ENCODE results near the gene BORA.

The BORA gene

GRCh38 chr13:72726726-72727416, 852 bp upstream of the BORA start:
- peak; percentile 23 to 32 (median 26) for DNase-seq
- H3K27me3 Mint-ChIP-seq: no peaks in the 10 kb centered on the region
- H3K36me3 Mint-ChIP-seq (ENCODE audit: insufficient read depth): peaks cover 16% of the 10 kb centered on the region

GRCh38 chr13:72728290-72728605, 525 bp downstream of the BORA start:
- DNase-seq (no peak), ATAC-seq (replicated peaks) (no peak)
- H3K36me3 Mint-ChIP-seq (ENCODE audit: insufficient read depth): peaks cover 18% of the 10 kb centered on the region
- H3K27me3 Mint-ChIP-seq: no peaks in the 10 kb centered on the region
- H3K4me3 Mint-ChIP-seq: peak overlapping the region; percentile 89 to 93
- peaks cover 23 to 46% of the 10 kb centered on the region in 2 donors for H3K4me1 Mint-ChIP-seq (ENCODE audit: low read depth in 2 of 2)
- peak overlapping the region; percentile 91 to 92 for H3K27ac Mint-ChIP-seq
- H3K9me3 Mint-ChIP-seq: no peaks in the 10 kb centered on the region

More at GRCh38 chr13:72726726-72727416, 852 bp upstream of the BORA start:
- Mint-ChIP-seq H3K4me3 (peak overlapping the region; percentile 89 to 93), H3K9me3 (no peaks in the 10 kb centered on the region), H3K4me1 (ENCODE audit: low read depth in 2 of 2) (peaks cover 26 to 55% of the 10 kb centered on the region in 2 donors), H3K27ac (peak overlapping the region; percentile 91 to 92)
- peak; percentile 22 for ATAC-seq (replicated peaks)

GRCh38 chr13:72737033-72737432, 9.3 kb downstream of the BORA start:
- Mint-ChIP-seq H3K27me3 (no peaks in the 10 kb centered on the region), H3K36me3 (ENCODE audit: insufficient read depth) (peaks cover 34% of the 10 kb centered on the region), H3K27ac (no peak overlapping the region), H3K4me1 (ENCODE audit: low read depth in 2 of 2) (peaks cover 2 to 26% of the 10 kb centered on the region in 2 donors), H3K4me3 (no peak overlapping the region), H3K9me3 (no peaks in the 10 kb centered on the region)
- no peak for DNase-seq
- ATAC-seq (replicated peaks): no peak

- DNase-seq (no peak), ATAC-seq (replicated peaks) (no peak)
- Mint-ChIP-seq H3K9me3 (no peaks in the 10 kb centered on the region), H3K27me3 (no peaks in the 10 kb centered on the region), H3K4me3 (no peak overlapping the region), H3K4me1 (ENCODE audit: low read depth in 2 of 2) (peaks cover 2 to 21% of the 10 kb centered on the region in 2 donors), H3K27ac (no peak overlapping the region), H3K36me3 (ENCODE audit: insufficient read depth) (peaks cover 32% of the 10 kb centered on the region)
These were observed 12.3 kb downstream of the BORA start for GRCh38 chr13:72740015-72740414.

DNA sequence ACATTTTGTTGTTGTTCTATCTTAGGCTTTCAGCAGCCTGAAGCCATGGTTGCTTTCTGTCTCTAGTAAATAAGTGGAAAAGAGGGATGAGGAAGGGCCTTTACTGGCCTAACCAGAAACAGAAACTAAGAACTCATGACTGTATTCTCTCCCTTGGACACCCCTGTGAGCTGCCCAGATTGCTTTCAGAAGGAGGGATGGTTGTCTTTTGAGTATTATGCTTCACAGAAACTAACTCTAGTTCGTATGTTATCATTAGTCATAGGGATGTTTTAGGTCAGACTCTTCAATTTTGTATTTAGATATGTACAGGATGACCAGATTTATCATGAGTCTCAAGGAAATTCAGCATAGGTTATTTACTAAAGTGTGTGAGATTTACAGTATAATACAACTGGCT, 17.5 kb downstream of the BORA start:
- Mint-ChIP-seq H3K4me3 (no peak overlapping the region), H3K27me3 (no peaks in the 10 kb centered on the region), H3K27ac (no peak overlapping the region), H3K9me3 (no peaks in the 10 kb centered on the region), H3K4me1 (ENCODE audit: low read depth in 2 of 2) (peaks cover 1 to 29% of the 10 kb centered on the region in 2 donors), H3K36me3 (ENCODE audit: insufficient read depth) (peaks cover 21% of the 10 kb centered on the region)
- DNase-seq: no peak
- ATAC-seq (replicated peaks): no peak

DNA sequence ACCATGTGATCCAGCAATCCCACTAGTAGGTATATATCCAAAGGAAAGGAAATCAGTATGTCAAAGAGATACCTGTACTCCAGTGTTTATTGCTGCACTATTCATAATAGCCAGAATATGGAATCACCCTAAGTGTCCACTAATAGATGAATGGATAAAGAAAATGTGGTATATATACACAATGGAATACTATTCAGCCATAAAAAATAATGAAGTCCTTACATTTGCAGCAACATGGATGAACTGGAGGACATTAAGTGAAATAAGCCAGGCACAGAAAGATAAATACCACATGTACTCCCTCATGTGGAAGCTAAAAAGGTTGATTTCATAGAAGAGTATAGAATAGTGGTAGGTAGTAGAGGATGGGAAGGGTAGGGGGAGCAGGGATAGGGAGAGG, 23.5 kb downstream of the BORA start:
- Mint-ChIP-seq H3K4me1 (ENCODE audit: low read depth in 2 of 2) (peaks cover 2 to 36% of the 10 kb centered on the region in 2 donors), H3K27ac (peak overlapping the region in 1 of 2 donors; percentile 18), H3K36me3 (ENCODE audit: insufficient read depth) (peaks cover 51% of the 10 kb centered on the region), H3K9me3 (peaks cover 3 to 8% of the 10 kb centered on the region in 2 donors), H3K4me3 (no peak overlapping the region), H3K27me3 (no peaks in the 10 kb centered on the region)
- no peak for DNase-seq
- ATAC-seq (replicated peaks): no peak

- DNase-seq (no peak), ATAC-seq (replicated peaks) (no peak)
- H3K27ac Mint-ChIP-seq: peak overlapping the region in 1 of 2 donors; percentile 28
- H3K4me3 Mint-ChIP-seq: no peak overlapping the region
- no peaks in the 10 kb centered on the region for H3K27me3 Mint-ChIP-seq
- H3K36me3 Mint-ChIP-seq (ENCODE audit: insufficient read depth): peaks cover 66% of the 10 kb centered on the region
- peaks cover 3 to 8% of the 10 kb centered on the region in 2 donors for H3K9me3 Mint-ChIP-seq
- H3K4me1 Mint-ChIP-seq (ENCODE audit: low read depth in 2 of 2): peaks cover 2 to 27% of the 10 kb centered on the region in 2 donors
These were observed 26.4 kb downstream of the BORA start for GRCh38 chr13:72754111-72754510.

- Mint-ChIP-seq H3K4me1 (ENCODE audit: low read depth in 2 of 2) (no peaks in the 10 kb centered on the region), H3K4me3 (no peak overlapping the region), H3K36me3 (ENCODE audit: insufficient read depth) (peaks cover 82% of the 10 kb centered on the region), H3K27ac (no peak overlapping the region), H3K9me3 (no peaks in the 10 kb centered on the region), H3K27me3 (no peaks in the 10 kb centered on the region)
- DNase-seq (no peak), ATAC-seq (replicated peaks) (no peak)
These were observed 30.2 kb downstream of the BORA start for GRCh38 chr13:72757792-72758535.

- no peak for DNase-seq
- Mint-ChIP-seq H3K27ac (no peak overlapping the region), H3K9me3 (no peaks in the 10 kb centered on the region), H3K27me3 (no peaks in the 10 kb centered on the region), H3K4me3 (no peak overlapping the region), H3K36me3 (ENCODE audit: insufficient read depth) (peaks cover 90% of the 10 kb centered on the region), H3K4me1 (ENCODE audit: low read depth in 2 of 2) (no peaks in the 10 kb centered on the region)
- ATAC-seq (replicated peaks): no peak
These were observed 32.5 kb downstream of the BORA start for GRCh38 chr13:72760189-72760588.

DNA sequence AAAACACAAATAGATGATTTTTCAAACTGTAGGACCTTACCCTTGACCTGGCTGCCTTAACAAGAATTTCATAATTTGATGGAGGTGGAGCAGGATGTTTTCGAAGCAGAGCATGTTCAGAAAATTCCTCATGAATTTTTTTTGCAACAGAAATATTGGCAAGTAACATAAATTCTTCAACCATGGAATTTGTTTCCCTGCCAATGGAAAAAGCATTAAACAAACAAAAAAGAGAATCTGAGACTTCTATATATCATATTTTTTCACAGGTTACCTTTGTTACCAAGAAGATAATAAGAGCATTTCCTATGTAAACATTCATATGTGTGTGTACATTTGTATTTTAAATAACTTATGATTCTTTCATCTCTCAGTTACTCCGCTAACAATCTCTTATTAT, 35.7 kb downstream of the BORA start:
- Mint-ChIP-seq H3K27me3 (no peaks in the 10 kb centered on the region), H3K9me3 (no peaks in the 10 kb centered on the region), H3K36me3 (ENCODE audit: insufficient read depth) (peaks cover 100% of the 10 kb centered on the region), H3K4me1 (ENCODE audit: low read depth in 2 of 2) (no peaks in the 10 kb centered on the region), H3K4me3 (no peak overlapping the region), H3K27ac (no peak overlapping the region)
- ATAC-seq (replicated peaks) (no peak), DNase-seq (no peak)

DNA sequence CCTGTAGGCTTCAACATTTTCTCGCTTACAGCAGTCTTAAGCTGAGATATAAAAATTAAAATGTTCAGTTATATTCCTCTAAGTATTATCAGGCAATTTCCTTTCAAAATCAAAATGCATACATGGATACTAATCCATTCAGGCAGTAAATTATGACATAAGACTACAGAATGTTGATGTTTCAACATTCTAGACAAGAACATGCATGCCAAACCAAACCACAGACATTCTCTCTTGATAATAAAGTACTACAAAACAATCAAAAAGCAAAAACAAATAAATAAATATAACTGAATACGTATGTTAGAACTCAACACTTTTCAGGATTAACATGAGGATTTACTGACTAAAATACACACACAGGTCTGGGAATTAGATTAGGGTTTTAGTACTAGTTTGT, 46.3 kb downstream of the BORA start:
- no peaks in the 10 kb centered on the region for H3K27me3 Mint-ChIP-seq
- peaks cover 90% of the 10 kb centered on the region for H3K36me3 Mint-ChIP-seq (ENCODE audit: insufficient read depth)
- no peak overlapping the region for H3K4me3 Mint-ChIP-seq
- H3K4me1 Mint-ChIP-seq (ENCODE audit: low read depth in 2 of 2): peaks cover 10 to 20% of the 10 kb centered on the region in 2 donors
- no peak for DNase-seq
- no peak overlapping the region for H3K27ac Mint-ChIP-seq
- no peak for ATAC-seq (replicated peaks)
- H3K9me3 Mint-ChIP-seq: no peaks in the 10 kb centered on the region

GRCh38 chr13:72781451-72782439, 54.0 kb downstream of the BORA start, which contains the start of the genes DIS3 and PIBF1:
Gene DIS3 (minus strand): TSS chr13:72781900. CDS start chr13:72781832, 68 bp downstream.
Gene PIBF1 (plus strand): TSS chr13:72782133. CDS start chr13:72783470, 1,337 bp downstream.
- peak within 1 kb of the TSS; percentile 98 for H3K27ac Mint-ChIP-seq
- no peaks in the 10 kb centered on the region for H3K9me3 Mint-ChIP-seq
- peak within 1 kb of the TSS; percentile 97 to 98 for H3K4me3 Mint-ChIP-seq
- peaks cover 37% of the 10 kb centered on the region for H3K36me3 Mint-ChIP-seq (ENCODE audit: insufficient read depth)
- H3K4me1 Mint-ChIP-seq (ENCODE audit: low read depth in 2 of 2): peaks cover 38 to 64% of the 10 kb centered on the region in 2 donors
- ATAC-seq (replicated peaks): peak; percentile 94
- peak; percentile 93 to 95 (median 94) for DNase-seq
- no peaks in the 10 kb centered on the region for H3K27me3 Mint-ChIP-seq

DNA sequence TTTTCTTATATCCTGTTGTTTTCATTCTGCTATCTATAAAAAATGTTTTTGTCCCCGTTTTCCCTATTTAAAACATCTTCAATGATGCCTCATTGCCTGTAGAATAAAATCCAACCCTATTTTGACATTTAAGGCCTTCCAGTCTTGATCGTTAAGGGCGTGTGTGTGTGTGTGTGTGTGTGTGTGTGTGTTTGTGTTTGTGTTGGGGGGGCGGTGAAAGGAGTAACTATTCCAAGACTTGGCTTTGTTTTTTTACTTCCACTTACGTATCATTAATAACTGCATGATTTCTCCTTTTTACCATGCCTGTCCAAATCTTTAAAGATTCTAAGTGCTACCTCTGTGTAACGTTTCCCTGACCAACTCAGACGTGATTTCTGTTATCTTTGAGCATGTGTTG, 55.0 kb downstream of the BORA start:
- Mint-ChIP-seq H3K27ac (peak overlapping the region; percentile 98), H3K36me3 (ENCODE audit: insufficient read depth) (peaks cover 27% of the 10 kb centered on the region), H3K9me3 (no peaks in the 10 kb centered on the region), H3K27me3 (no peaks in the 10 kb centered on the region), H3K4me3 (peak overlapping the region; percentile 97 to 98), H3K4me1 (ENCODE audit: low read depth in 2 of 2) (peaks cover 33 to 54% of the 10 kb centered on the region in 2 donors)
- no peak for DNase-seq
- no peak for ATAC-seq (replicated peaks)
